NCI-H82 (cell line): ENCODE data around the gene CHRNG.

ENCODE experiments used
- DNase-seq: peaks from one replicate; lab custom pipeline; 2025; lab: John Stamatoyannopoulos, UW

CHRNG gene

GRCh38 chr2:232578626-232579025 lies 39.1 kb downstream of the CHRNG start:
- no peak for DNase-seq

- DNase-seq, result no peak
Observed at GRCh38 chr2:232580648-232580981, 41.1 kb downstream of the CHRNG start.

GRCh38 chr2:232581725-232582124 lies 42.2 kb downstream of the CHRNG start:
- DNase-seq, result no peak

DNA sequence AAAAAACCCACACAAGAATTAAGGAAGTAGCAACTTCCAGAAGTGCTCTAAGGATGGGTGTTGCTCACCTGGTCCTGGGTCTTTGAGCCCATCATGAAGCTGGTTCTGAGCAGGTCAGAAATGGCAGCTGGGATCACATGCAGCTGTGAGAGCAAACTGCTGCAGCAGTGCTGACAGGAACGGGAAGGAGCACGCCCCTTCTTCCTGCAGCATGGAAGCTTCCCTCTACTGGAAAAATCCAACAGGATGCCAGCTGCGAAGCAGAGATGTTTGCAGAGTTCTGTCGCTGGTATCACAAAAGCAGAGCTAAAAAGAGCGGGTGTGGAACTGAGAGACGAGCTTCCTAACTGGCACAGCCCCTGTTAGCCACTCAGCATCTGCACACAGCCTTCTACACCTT lies 44.7 kb downstream of the CHRNG start:
- no peak for DNase-seq

DNA sequence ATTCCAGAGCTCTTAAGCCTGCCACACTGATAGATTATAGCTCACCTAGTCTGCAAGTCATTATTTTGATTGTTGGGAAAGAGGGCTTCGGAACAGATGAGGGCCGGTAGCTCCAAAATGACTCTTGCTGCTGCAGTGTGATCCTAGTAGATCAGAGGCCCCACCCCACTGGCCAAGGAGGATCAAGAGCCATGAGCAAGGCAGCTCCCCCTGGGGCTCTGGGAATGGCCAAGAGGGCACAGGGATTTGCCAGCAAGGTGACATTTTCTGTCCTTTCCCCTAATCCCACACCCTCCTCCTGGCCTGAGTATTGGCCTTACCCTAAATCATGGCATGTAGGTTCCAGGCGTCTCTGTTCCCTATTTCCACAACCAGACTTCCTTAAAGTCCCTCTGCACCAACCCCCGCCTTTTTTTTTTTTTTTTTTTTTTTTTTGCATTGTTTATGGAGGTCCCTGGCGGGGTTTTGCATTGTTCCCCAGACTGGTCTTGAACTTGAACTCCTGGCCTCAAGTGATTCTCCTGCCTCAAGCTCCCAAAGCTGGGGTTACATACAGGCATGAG lies 47.5 kb downstream of the CHRNG start:
- no peak for DNase-seq

GRCh38 chr2:232587512-232587911 lies 48.0 kb downstream of the CHRNG start:
- DNase-seq, result no peak

GRCh38 chr2:232588031-232588430 lies 48.5 kb downstream of the CHRNG start:
- no peak for DNase-seq

- no peak for DNase-seq
Observed at GRCh38 chr2:232588680-232589585, 49.4 kb downstream of the CHRNG start.

DNA sequence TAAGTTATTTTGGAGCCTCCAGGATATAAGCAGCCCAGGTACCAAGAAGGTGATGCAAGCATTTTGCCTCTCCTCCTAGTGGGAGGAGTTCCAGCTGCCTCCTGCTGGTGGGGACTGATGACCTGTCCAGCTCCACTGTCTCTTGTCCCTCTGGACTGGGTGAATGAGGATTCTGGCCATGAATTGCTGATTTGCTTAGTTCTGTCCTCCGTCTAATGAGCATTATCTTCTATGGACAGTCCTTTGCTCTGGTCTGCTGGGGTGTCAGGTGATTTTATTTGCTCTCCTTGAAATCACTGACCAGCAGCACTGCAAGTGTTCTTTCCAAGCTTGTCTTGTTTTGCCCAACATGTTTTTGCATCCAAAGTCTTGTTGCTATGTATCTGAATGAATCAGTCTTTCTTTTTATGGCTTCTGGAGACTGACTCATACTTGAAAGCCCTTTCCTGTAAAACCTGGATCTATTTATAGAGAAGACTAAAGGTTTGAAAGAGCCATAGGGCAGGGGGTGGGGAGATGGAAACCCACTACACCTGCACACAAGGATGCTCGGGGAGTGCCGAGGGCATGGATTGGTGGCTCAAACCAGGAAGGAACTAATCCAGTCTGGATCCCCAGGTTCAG lies 53.4 kb downstream of the CHRNG start:
- DNase-seq, result no peak

GRCh38 chr2:232593982-232594381 lies 54.5 kb downstream of the CHRNG start:
- no peak for DNase-seq
